GM19372 (cell line): Measurements from ENCODE around the gene CABP4.

Experiments
- ATAC-seq: cut with Tn5 transposase; IDR thresholded peaks from one replicate; pipeline ENCODE4 v1.9.1; 2021; ENCODE audit warnings: mild to moderate bottlenecking, low read depth, moderate library complexity; ENCODE audit not compliant: unreplicated experiment

CABP4 gene

GRCh38 chr11:67492801-67493547 lies 37.8 kb downstream of the CABP4 start:
- ATAC-seq = no peak

GRCh38 chr11:67493548-67494370 lies 38.6 kb downstream of the CABP4 start:
- no peak for ATAC-seq

- ATAC-seq = no peak
Measured at GRCh38 chr11:67494371-67495233, 39.4 kb downstream of the CABP4 start.

- no peak for ATAC-seq
Measured at GRCh38 chr11:67495234-67496005, 40.3 kb downstream of the CABP4 start.

- no peak for ATAC-seq
Measured at GRCh38 chr11:67496113-67496512, 41.0 kb downstream of the CABP4 start.

- no peak for ATAC-seq
Measured at GRCh38 chr11:67497656-67498291, 42.6 kb downstream of the CABP4 start.

GRCh38 chr11:67498544-67498972 lies 43.4 kb downstream of the CABP4 start:
- no peak for ATAC-seq

- ATAC-seq = no peak
Measured at GRCh38 chr11:67499808-67500483, 44.8 kb downstream of the CABP4 start.

GRCh38 chr11:67500484-67500821 lies 45.3 kb downstream of the CABP4 start:
- ATAC-seq = no peak

- no peak for ATAC-seq
Measured at GRCh38 chr11:67500831-67501715, 45.9 kb downstream of the CABP4 start.

- no peak for ATAC-seq
Measured at GRCh38 chr11:67501854-67502253, 46.7 kb downstream of the CABP4 start.

- no peak for ATAC-seq
Measured at GRCh38 chr11:67502328-67502979, 47.3 kb downstream of the CABP4 start.

GRCh38 chr11:67503119-67504004 lies 48.2 kb downstream of the CABP4 start:
- no peak for ATAC-seq

GRCh38 chr11:67504005-67504949 lies 49.1 kb downstream of the CABP4 start:
- no peak for ATAC-seq

- ATAC-seq = no peak
Measured at GRCh38 chr11:67504950-67505581, 49.9 kb downstream of the CABP4 start, which contains the start of gene PITPNM1. Gene PITPNM1 (minus strand): TSS chr11:67505363. CDS start chr11:67504180, 1,183 bp downstream.
